Measurements from ENCODE around the gene STX2.

STX2 gene

DNA sequence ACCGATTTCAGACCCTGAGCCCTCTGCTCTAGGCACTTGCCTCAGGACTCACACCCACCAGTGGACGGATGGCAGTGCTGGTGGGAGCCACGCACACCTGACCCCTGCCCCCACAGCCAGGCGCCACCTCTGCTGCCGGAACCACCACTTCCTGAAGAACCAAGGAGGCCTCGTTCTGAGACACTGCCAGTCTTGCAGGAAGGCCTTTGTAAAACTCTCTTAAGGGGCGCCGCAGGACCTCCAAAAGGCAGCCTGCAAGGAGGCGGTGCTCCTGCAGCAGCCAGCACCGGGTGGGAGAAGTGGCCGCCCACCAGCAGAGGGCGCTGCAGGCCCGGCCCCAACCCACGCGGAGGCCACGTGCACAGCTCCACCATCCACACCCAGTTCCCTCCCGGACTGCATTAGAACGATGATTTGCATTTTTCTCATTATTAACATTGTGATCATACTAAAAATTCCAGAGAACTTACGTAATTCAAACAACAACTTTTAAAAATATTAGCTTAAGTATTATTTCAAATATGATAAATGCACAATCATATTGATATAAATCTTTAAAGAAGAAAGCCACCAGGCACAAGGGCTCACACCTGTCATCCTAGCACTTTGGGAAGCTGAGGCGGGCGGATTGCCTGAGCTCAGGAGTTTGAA, 12.8 kb downstream of the STX2 start:
- Histone ChIP-seq H3K9me3 (no peaks in the 10 kb centered on the region), H3K4me1 (ENCODE audit: control insufficient read depth in 1 of 2, insufficient read depth in 1 of 2, low read depth in 1 of 2, low read length in 1 of 2) (peaks cover 4 to 8% of the 10 kb centered on the region in 2 experiments), H3K4me3 (ENCODE audit: low read depth in 1 of 2, low read length in 1 of 2) (no peak overlapping the region), H3K27me3 (no peaks in the 10 kb centered on the region), H3K36me3 (no peaks in the 10 kb centered on the region), H3K27ac (no peak overlapping the region)
- TF ChIP-seq, protein P1, sequence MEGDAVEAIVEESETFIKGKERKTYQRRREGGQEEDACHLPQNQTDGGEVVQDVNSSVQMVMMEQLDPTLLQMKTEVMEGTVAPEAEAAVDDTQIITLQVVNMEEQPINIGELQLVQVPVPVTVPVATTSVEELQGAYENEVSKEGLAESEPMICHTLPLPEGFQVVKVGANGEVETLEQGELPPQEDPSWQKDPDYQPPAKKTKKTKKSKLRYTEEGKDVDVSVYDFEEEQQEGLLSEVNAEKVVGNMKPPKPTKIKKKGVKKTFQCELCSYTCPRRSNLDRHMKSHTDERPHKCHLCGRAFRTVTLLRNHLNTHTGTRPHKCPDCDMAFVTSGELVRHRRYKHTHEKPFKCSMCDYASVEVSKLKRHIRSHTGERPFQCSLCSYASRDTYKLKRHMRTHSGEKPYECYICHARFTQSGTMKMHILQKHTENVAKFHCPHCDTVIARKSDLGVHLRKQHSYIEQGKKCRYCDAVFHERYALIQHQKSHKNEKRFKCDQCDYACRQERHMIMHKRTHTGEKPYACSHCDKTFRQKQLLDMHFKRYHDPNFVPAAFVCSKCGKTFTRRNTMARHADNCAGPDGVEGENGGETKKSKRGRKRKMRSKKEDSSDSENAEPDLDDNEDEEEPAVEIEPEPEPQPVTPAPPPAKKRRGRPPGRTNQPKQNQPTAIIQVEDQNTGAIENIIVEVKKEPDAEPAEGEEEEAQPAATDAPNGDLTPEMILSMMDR (IDR thresholded peaks at IDR 0.05), result peak; percentile 54

DNA sequence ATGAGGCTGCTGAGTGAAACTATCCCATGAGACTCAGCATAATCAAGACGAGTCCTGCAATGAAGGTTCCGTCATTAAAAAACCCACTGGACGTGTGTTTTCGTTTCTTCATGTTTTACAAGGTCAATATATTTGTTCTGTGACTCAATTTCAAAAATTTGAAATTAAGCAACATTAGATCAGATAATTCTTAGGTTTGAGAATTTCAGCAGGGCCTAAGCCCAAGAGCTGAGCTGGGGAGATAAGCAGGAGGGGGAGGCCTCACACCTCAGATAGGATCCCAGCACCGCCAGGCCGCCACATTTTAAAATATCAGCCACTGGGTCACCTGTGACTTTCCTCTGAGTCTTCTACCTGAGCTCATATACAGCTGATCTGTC, 13.3 kb downstream of the STX2 start:
- Histone ChIP-seq H3K36me3 (no peaks in the 10 kb centered on the region), H3K27me3 (no peaks in the 10 kb centered on the region), H3K4me1 (ENCODE audit: control insufficient read depth in 1 of 2, insufficient read depth in 1 of 2, low read depth in 1 of 2, low read length in 1 of 2) (peaks cover 8 to 11% of the 10 kb centered on the region in 2 experiments), H3K9me3 (no peaks in the 10 kb centered on the region), H3K4me3 (ENCODE audit: low read depth in 1 of 2, low read length in 1 of 2) (no peak overlapping the region), H3K27ac (no peak overlapping the region)
- TF ChIP-seq, protein P1 (IDR thresholded peaks at IDR 0.05), result no peak

DNA sequence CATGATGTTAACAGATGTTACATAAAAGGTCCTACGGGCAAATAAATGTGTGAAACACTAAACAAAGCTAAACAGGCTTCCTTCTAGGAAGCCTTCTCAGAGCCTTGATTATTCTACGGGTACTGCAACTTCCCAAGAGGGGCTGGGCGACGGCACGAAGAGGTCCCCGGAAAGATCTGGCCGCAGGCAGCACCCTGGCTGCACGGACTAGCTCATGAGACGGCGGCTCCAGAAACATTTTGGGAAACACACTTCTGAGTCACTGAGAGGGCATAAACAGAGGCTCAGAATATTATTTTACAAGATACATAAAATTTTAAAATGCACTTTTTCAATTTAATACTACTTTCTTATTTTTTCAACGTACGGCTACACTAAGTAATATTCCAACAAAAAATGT, 19.4 kb downstream of the STX2 start:
- H3K36me3 ChIP-seq, result no peaks in the 10 kb centered on the region
- H3K27me3 ChIP-seq, result no peaks in the 10 kb centered on the region
- H3K4me1 ChIP-seq (ENCODE audit: control insufficient read depth in 1 of 2, insufficient read depth in 1 of 2, low read depth in 1 of 2, low read length in 1 of 2), result peaks cover 13 to 21% of the 10 kb centered on the region in 2 experiments
- no peak overlapping the region for H3K4me3 ChIP-seq (ENCODE audit: low read depth in 1 of 2, low read length in 1 of 2)
- no peak overlapping the region for H3K27ac ChIP-seq
- TF ChIP-seq, protein P1 (IDR thresholded peaks at IDR 0.05), result no peak
- H3K9me3 ChIP-seq, result no peaks in the 10 kb centered on the region

DNA sequence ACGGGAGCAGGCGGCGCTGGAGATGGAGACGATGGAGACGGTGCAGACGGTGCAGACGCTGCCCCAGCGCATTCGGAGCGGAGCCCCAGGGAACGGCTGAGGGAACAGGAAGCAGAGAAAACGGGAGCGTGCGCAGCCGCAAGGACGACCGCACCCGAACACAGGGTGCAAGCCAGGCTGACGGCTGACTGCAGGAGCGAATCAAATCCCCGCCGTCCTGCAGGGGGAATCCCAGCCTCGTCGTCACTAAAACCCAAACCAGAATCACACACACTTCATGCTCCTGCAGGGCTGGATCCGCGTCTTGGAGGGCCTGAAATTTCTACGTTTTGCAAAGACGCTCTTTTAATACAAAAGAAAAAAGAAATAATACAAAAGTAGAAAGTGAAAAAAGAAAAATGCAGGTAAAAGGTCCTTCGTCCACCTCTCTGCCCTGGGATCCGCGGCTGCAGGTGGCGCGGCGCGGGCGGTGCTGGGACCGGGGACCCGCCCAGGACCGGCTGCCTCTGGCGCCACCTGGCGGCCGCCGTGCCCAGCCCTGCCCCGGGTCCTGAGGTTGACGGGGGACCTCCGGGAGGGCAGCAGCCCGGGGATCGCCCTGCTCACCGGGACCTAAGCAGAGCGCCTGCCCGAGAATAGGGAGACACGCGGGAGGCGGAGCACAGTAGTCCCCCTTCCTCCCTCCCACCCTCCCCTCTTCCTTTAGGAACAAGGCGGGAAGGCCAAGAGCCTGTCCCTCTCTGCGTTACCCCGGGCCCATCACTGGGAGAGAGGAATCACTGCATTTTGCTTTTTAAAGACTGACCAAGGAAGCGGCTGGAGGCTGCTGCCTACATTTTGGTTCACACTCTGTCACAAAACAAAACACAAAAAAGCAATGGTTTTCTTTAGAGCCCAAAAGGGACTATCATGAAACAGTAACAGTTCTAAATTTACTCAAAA, 20.1 kb downstream of the STX2 start:
- Histone ChIP-seq H3K4me3 (ENCODE audit: low read depth in 1 of 2, low read length in 1 of 2) (peak overlapping the region; percentile 77 to 78), H3K4me1 (ENCODE audit: control insufficient read depth in 1 of 2, insufficient read depth in 1 of 2, low read depth in 1 of 2, low read length in 1 of 2) (peaks cover 13 to 21% of the 10 kb centered on the region in 2 experiments), H3K36me3 (no peaks in the 10 kb centered on the region), H3K27ac (no peak overlapping the region), H3K9me3 (no peaks in the 10 kb centered on the region), H3K27me3 (no peaks in the 10 kb centered on the region)
- TF ChIP-seq, protein P1 (IDR thresholded peaks at IDR 0.05), result peak; percentile 72

DNA sequence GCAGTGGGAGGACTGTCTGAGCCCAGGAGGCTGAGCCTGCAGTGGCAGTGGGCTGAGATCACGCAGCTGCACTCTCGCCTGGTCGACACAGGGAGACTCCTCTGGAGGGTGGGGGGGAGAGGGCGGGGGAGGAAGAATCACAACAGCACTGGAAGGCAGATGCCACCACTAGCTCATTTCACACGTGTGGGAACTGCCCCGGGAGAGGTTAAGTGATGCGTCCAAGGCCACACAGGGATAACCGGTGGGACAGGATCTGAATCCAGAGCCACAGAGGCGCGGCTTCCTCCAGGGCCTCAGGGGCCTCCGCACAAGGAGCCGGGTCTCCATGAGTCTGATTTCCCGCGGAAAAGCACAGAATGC, 20.8 kb downstream of the STX2 start:
- Histone ChIP-seq H3K9me3 (no peaks in the 10 kb centered on the region), H3K36me3 (no peaks in the 10 kb centered on the region), H3K4me3 (ENCODE audit: low read depth in 1 of 2, low read length in 1 of 2) (peak overlapping the region; percentile 77 to 78), H3K27me3 (no peaks in the 10 kb centered on the region), H3K27ac (no peak overlapping the region), H3K4me1 (ENCODE audit: control insufficient read depth in 1 of 2, insufficient read depth in 1 of 2, low read depth in 1 of 2, low read length in 1 of 2) (peaks cover 13 to 21% of the 10 kb centered on the region in 2 experiments)
- TF ChIP-seq, protein P1 (IDR thresholded peaks at IDR 0.05), result no peak

Data from neutrophil (primary cell).